A673 (cell line): ENCODE data around the gene LONP1. TPM values are rescaled to one million over a fixed set of nuclear protein-coding genes. Genes with fewer than 3 reads are reported as not detected.

Source experiments
- BruUV-seq: library from RNA; stranded (reverse); fragments of 400-500 nt; replicated peaks from 2 replicates; lab custom pipeline; 2021; lab: Mats Ljungman, UMichigan
- CTCF ChIA-PET: fragments of 300-600 bp; sonication (Branson Sonifier 250); formaldehyde crosslinking; loops from one replicate; lab custom pipeline; 2022; ENCODE audit warnings: antibody characterized with exemption; lab: Charles Lee
- POLR2A ChIA-PET: fragments of 300-600 bp; sonication (Branson Sonifier 250); formaldehyde crosslinking; loops from one replicate; lab custom pipeline; 2022; ENCODE audit warnings: antibody characterized with exemption; ENCODE audit not compliant: low non-redundant PET; lab: Charles Lee
- DNase-seq: peaks from one replicate; pipeline ENCODE4 v3.0.0-alpha.2; 2015; ENCODE audit warnings: low spot score
- H3K27ac ChIP-seq: fragments of 200-600 bp; sonication (generic); 2 replicates; pipeline ENCODE4 v1.5.1; 2016; ENCODE audit warnings: mixed run types, low read depth, mild to moderate bottlenecking, mixed read lengths, antibody characterized with exemption, low read length; ENCODE audit not compliant: poor library complexity, severe bottlenecking
- H3K27me3 ChIP-seq: fragments of 200-600 bp; sonication (generic); replicated peaks from 2 replicates; pipeline ENCODE4 v1.6.1; 2017; ENCODE audit warnings: mixed run types, low read depth, mild to moderate bottlenecking, mixed read lengths, antibody characterized with exemption, low read length; ENCODE audit not compliant: insufficient read depth, poor library complexity
- H3K36me3 ChIP-seq: fragments of 200-600 bp; sonication (generic); 2 replicates; pipeline ENCODE4 v1.6.1; 2016; ENCODE audit warnings: mixed run types, mild to moderate bottlenecking, mixed read lengths, antibody characterized with exemption, low read length; ENCODE audit not compliant: insufficient read depth, poor library complexity, severe bottlenecking
- H3K4me1 ChIP-seq: fragments of 200-600 bp; sonication (generic); 2 replicates; pipeline ENCODE4 v1.6.1; 2017; ENCODE audit warnings: mixed run types, mild to moderate bottlenecking, mixed read lengths, antibody characterized with exemption, low read length; ENCODE audit not compliant: insufficient read depth, poor library complexity, severe bottlenecking
- H3K4me3 ChIP-seq: fragments of 200-600 bp; sonication (generic); 2 replicates; pipeline ENCODE4 v1.5.1; 2016; ENCODE audit warnings: low read depth, mixed run types, mild to moderate bottlenecking, mixed read lengths, low read length; ENCODE audit not compliant: poor library complexity, severe bottlenecking
- H3K9me3 ChIP-seq: fragments of 200-600 bp; sonication (generic); 2 replicates; pipeline ENCODE4 v1.6.1; 2016; ENCODE audit warnings: mixed run types, low read depth, mild to moderate bottlenecking, mixed read lengths, antibody characterized with exemption, low read length; ENCODE audit not compliant: poor library complexity, severe bottlenecking
- EZH2 ChIP-seq: fragments of 200-600 bp; sonication (generic); IDR thresholded peaks from 2 replicates; pipeline ENCODE4 v1.6.1; 2017; ENCODE audit warnings: borderline replicate concordance, low read depth, mild to moderate bottlenecking, mixed read lengths, antibody characterized with exemption, low read length; ENCODE audit not compliant: poor library complexity, severe bottlenecking
- intact Hi-C: fragments of 100-400 bp; cut with micrococcal nuclease; formaldehyde crosslinking; loops from one replicate; pipeline ENCODE4 v1.10.0; 2022; ENCODE audit not compliant: unreplicated experiment
- total RNA-seq: library from RNA; stranded (reverse); gene quantifications from 2 replicates; pipeline ENCODE4 v1.2.3, GENCODE V29; 2021
- TF ChIP-seq, protein P1 (sequence below): fragments of 300-800, 200-600 bp; sonication (generic); conservative IDR thresholded peaks from 2 replicates; pipeline ENCODE4 v1.5.1; 2017; ENCODE audit warnings: low read depth, mild to moderate bottlenecking, antibody characterized with exemption, low read length, moderate library complexity, mixed read lengths

Gene LONP1
- total RNA-seq, 1 experiment from 2014 or later, result 152 TPM

DNA sequence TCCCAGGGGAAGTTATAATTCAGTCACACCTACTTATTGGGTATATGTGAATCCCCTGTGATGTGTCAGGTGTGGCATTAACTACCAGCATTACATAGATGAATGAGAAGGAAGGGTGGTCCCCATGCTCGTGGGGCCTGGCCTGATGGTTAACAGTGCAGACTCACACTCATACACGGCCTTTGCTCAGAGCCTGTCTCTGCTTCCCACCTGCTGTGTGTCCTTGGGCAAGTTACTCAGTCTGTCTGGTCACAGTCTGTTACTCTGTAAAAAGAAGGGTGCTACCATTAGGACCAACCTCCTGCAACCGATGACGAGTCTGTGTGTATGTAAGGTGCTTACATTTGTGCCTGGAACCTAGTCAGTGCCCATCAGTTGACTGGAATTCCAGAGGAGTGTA, 73.2 kb downstream of the LONP1 start:
- intact Hi-C loops, result no loop called here
- Histone ChIP-seq H3K27ac (no peak overlapping the region), H3K4me1 (no peaks in the 10 kb centered on the region), H3K27me3 (no peaks in the 10 kb centered on the region), H3K4me3 (no peak overlapping the region), H3K36me3 (peaks cover 92% of the 10 kb centered on the region), H3K9me3 (no peaks in the 10 kb centered on the region)
- no peak for DNase-seq
- no peak for TF ChIP-seq EZH2
- TF ChIP-seq, protein P1, sequence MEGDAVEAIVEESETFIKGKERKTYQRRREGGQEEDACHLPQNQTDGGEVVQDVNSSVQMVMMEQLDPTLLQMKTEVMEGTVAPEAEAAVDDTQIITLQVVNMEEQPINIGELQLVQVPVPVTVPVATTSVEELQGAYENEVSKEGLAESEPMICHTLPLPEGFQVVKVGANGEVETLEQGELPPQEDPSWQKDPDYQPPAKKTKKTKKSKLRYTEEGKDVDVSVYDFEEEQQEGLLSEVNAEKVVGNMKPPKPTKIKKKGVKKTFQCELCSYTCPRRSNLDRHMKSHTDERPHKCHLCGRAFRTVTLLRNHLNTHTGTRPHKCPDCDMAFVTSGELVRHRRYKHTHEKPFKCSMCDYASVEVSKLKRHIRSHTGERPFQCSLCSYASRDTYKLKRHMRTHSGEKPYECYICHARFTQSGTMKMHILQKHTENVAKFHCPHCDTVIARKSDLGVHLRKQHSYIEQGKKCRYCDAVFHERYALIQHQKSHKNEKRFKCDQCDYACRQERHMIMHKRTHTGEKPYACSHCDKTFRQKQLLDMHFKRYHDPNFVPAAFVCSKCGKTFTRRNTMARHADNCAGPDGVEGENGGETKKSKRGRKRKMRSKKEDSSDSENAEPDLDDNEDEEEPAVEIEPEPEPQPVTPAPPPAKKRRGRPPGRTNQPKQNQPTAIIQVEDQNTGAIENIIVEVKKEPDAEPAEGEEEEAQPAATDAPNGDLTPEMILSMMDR, result no peak
- ChIA-PET CTCF (no interaction called here), POLR2A (no interaction called here)
- no TSS peak for BruUV-seq

DNA sequence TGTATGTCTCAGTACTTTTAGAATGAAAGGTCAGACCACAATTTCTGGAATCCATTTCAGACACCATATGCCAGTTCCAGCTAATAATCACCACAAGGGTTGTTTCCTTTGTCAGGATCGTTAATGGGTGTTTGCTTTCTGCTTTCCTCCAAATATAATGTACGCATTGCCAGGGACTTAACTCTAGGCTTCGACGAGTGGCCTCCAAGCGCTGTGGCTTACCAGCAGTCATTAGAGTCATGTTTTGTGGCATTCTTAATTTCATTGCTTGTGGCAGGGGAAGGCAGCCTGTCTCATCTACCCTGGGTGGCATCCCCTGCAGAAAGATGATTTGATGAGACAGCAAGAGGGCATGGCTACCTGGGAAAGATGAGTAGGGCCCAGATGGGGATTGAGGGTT, 74.5 kb downstream of the LONP1 start:
- TF ChIP-seq, protein P1, result no peak
- TF ChIP-seq EZH2, result no peak
- ChIA-PET CTCF (no interaction called here), POLR2A (no interaction called here)
- Histone ChIP-seq H3K4me1 (no peaks in the 10 kb centered on the region), H3K9me3 (no peaks in the 10 kb centered on the region), H3K27ac (no peak overlapping the region), H3K4me3 (no peak overlapping the region), H3K36me3 (peaks cover 86% of the 10 kb centered on the region), H3K27me3 (no peaks in the 10 kb centered on the region)
- DNase-seq, result no peak
- intact Hi-C loops, result no loop called here
- BruUV-seq, result no TSS peak

DNA sequence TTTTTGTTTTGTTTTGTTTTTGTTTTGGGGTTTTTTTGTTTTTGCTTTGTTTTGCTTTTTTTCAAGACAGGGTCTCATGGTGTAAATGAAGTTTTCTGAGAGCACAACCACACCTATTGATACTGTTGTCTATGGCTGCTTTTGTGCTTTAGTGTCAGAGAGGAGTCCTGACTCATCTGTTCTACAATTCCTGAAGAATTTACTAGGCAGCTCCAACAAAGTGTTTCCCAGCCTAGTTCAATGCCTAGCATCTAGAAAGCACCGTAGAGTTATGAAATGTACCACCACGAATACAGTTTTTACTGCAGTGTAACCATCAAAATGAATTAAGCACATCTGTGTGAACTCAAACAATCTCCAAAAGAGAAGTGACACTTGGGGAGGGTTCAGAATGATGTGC, 75.9 kb downstream of the LONP1 start:
- ChIA-PET POLR2A (no interaction called here), CTCF (no interaction called here)
- Histone ChIP-seq H3K27ac (no peak overlapping the region), H3K27me3 (no peaks in the 10 kb centered on the region), H3K36me3 (peaks cover 78% of the 10 kb centered on the region), H3K9me3 (no peaks in the 10 kb centered on the region), H3K4me1 (no peaks in the 10 kb centered on the region), H3K4me3 (no peak overlapping the region)
- intact Hi-C loops, result no loop called here
- DNase-seq, result no peak
- BruUV-seq, result no TSS peak
- TF ChIP-seq EZH2, result no peak
- TF ChIP-seq, protein P1, result no peak
